ENCODE results near the gene CCDC24. TPM values are rescaled to one million over a fixed set of nuclear protein-coding genes. Genes with fewer than 3 reads are reported as not detected.

CCDC24 gene
- total and polyA plus RNA-seq, 9 of the 15 experiments (the other 6 are each of a cell fraction or from before 2014, with no cell fraction given) = 0.31 to 4.5 (median 1.5) TPM

DNA sequence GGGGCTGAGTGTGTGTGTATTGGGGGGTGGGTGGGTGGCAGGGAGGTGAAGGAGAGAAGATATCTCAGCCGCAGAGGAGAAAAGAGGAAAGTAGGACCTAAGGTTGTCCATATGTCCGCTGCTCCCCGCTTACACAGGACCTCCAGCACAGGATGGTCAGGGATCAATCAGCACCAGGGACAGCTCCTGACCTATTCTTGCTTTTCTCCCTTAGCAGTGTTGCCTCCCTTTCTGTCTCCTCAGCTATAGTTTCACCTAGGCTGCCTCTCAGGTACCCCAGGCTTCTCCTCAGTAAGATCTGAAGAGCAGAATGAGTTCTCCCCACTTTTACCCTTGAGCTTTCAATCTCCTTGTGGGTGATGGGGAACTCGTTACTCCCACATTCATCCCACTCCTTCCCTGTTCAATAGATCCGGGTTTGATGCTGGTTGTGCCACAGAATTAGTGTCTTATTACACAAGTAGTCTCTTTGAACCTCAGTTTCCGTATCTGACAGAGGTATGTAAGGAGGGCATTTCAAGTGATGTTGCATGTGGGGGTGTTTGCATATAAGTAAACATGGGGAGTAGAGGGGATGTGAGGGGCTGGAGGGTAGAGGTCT lies 23.0 kb upstream of the CCDC24 start (continued):
- TF ChIP-seq MIER1 (IDR thresholded peaks at IDR 0.05; ENCODE audit: low read depth) (peak; percentile 97), ATF2 (CRISPR knock-in tag; IDR thresholded peaks at IDR 0.05) (no peak), ZNF644 (tag; IDR thresholded peaks at IDR 0.05; ENCODE audit: low read depth) (0 out of 2 replicates have a peak, but pooled peaks have one; percentile 53), MYNN (IDR thresholded peaks at IDR 0.05) (no peak), MYNN (CRISPR knock-in tag; IDR thresholded peaks at IDR 0.05) (no peak), ATF4 (CRISPR knock-in tag; IDR thresholded peaks at IDR 0.05) (no peak), CBX5 (IDR thresholded peaks at IDR 0.05; ENCODE audit: borderline replicate concordance, low read depth) (0 out of 2 replicates have a peak, but pooled peaks have one; percentile 54), GABPB1 (CRISPR knock-in tag; IDR thresholded peaks at IDR 0.05) (peak; percentile 66; the same call in 1 of the 2 replicates), SMAD4 (CRISPR knock-in tag; conservative IDR thresholded peaks at IDR 0.05) (0 out of 2 replicates have a peak, but pooled peaks have one; percentile 33), SRF (CRISPR knock-in tag; IDR thresholded peaks at IDR 0.05) (peak in 1 of 2 experiments; percentile 53; a peak in 1 of 4 replicates), ZNF174 (CRISPR knock-in tag; IDR thresholded peaks at IDR 0.05) (no peak), LEF1 (IDR thresholded peaks at IDR 0.05) (no peak)
- TF ChIP-seq, protein P1, sequence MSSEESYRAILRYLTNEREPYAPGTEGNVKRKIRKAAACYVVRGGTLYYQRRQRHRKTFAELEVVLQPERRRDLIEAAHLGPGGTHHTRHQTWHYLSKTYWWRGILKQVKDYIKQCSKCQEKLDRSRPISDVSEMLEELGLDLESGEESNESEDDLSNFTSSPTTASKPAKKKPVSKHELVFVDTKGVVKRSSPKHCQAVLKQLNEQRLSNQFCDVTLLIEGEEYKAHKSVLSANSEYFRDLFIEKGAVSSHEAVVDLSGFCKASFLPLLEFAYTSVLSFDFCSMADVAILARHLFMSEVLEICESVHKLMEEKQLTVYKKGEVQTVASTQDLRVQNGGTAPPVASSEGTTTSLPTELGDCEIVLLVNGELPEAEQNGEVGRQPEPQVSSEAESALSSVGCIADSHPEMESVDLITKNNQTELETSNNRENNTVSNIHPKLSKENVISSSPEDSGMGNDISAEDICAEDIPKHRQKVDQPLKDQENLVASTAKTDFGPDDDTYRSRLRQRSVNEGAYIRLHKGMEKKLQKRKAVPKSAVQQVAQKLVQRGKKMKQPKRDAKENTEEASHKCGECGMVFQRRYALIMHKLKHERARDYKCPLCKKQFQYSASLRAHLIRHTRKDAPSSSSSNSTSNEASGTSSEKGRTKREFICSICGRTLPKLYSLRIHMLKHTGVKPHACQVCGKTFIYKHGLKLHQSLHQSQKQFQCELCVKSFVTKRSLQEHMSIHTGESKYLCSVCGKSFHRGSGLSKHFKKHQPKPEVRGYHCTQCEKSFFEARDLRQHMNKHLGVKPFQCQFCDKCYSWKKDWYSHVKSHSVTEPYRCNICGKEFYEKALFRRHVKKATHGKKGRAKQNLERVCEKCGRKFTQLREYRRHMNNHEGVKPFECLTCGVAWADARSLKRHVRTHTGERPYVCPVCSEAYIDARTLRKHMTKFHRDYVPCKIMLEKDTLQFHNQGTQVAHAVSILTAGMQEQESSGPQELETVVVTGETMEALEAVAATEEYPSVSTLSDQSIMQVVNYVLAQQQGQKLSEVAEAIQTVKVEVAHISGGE (CRISPR knock-in tag; IDR thresholded peaks at IDR 0.05) = no peak
- TF ChIP-seq, protein P2, sequence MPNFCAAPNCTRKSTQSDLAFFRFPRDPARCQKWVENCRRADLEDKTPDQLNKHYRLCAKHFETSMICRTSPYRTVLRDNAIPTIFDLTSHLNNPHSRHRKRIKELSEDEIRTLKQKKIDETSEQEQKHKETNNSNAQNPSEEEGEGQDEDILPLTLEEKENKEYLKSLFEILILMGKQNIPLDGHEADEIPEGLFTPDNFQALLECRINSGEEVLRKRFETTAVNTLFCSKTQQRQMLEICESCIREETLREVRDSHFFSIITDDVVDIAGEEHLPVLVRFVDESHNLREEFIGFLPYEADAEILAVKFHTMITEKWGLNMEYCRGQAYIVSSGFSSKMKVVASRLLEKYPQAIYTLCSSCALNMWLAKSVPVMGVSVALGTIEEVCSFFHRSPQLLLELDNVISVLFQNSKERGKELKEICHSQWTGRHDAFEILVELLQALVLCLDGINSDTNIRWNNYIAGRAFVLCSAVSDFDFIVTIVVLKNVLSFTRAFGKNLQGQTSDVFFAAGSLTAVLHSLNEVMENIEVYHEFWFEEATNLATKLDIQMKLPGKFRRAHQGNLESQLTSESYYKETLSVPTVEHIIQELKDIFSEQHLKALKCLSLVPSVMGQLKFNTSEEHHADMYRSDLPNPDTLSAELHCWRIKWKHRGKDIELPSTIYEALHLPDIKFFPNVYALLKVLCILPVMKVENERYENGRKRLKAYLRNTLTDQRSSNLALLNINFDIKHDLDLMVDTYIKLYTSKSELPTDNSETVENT (CRISPR knock-in tag; IDR thresholded peaks at IDR 0.05) = no peak
- TF ChIP-seq, protein P3, sequence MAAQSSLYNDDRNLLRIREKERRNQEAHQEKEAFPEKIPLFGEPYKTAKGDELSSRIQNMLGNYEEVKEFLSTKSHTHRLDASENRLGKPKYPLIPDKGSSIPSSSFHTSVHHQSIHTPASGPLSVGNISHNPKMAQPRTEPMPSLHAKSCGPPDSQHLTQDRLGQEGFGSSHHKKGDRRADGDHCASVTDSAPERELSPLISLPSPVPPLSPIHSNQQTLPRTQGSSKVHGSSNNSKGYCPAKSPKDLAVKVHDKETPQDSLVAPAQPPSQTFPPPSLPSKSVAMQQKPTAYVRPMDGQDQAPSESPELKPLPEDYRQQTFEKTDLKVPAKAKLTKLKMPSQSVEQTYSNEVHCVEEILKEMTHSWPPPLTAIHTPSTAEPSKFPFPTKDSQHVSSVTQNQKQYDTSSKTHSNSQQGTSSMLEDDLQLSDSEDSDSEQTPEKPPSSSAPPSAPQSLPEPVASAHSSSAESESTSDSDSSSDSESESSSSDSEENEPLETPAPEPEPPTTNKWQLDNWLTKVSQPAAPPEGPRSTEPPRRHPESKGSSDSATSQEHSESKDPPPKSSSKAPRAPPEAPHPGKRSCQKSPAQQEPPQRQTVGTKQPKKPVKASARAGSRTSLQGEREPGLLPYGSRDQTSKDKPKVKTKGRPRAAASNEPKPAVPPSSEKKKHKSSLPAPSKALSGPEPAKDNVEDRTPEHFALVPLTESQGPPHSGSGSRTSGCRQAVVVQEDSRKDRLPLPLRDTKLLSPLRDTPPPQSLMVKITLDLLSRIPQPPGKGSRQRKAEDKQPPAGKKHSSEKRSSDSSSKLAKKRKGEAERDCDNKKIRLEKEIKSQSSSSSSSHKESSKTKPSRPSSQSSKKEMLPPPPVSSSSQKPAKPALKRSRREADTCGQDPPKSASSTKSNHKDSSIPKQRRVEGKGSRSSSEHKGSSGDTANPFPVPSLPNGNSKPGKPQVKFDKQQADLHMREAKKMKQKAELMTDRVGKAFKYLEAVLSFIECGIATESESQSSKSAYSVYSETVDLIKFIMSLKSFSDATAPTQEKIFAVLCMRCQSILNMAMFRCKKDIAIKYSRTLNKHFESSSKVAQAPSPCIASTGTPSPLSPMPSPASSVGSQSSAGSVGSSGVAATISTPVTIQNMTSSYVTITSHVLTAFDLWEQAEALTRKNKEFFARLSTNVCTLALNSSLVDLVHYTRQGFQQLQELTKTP (IDR thresholded peaks at IDR 0.05; ENCODE audit: low read depth in 1 of 2, partially characterized antibody in 2 of 2) = peak in 1 of 2 experiments; percentile 95
